Stimulated activated CD8-positive, alpha-beta memory T cell treated with anti-CD3 and anti-CD28 coated beads, Interleukin-7, amount 100 ng/mL, for 1 hour (primary cell): ENCODE data around the gene KCNAB1.
A peak's percentile ranks its signal among the peaks of the same experiment; 100 is the strongest.

Source experiments
- DNase-seq, 2 donors: peaks; one replicate each; pipeline ENCODE4 v3.0.0-alpha.2; 2020; ENCODE audit warnings: low read depth in 2 of 2

Gene KCNAB1

GRCh38 chr3:156449710-156450574, 329.6 kb downstream of the KCNAB1 start:
- DNase-seq = no peak

GRCh38 chr3:156455839-156456238, 335.5 kb downstream of the KCNAB1 start:
- DNase-seq = no peak

DNA sequence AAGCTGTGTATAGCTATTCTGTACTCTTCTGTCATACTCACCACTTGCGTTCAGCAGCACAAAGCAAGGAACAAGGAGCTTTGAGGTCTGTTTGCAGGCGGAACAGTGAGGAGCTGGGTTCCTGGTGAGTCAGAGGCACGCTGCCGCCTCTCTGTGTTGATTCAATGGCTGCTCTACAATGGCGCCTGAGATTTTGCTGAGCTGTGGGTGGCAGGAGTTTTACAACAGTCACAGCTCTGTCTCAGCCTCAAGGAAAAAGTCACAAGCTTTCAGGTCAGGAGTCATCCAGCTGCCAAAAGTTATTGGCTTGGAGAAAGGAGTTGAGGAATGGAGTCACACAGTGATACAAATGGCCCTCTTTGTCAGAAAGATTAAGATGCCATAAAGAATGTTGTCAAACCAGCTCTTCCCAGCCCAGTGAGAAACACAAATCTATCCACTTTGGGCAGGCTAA, 336.4 kb downstream of the KCNAB1 start:
- DNase-seq = no peak

DNA sequence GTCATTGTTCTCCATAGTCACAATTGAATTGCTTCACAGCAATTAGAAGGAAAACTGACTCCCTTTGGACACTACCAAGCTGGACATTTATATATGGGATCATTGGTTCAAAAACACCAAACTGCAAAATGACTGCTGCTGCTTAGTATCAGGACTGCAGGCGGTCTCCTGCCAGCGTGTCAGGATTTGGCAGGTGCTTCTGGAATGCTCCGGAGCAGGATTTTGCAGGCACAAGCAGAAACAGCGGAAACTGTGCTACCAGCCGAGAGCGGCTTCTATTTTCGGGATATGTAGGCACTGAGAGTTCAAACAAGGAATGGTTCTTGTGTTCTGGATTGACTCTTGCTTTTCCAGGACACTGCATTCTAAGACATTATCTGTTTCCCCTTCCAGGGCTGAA, 339.1 kb downstream of the KCNAB1 start:
- no peak for DNase-seq

- DNase-seq = no peak
Observed at GRCh38 chr3:156460206-156460611, 339.8 kb downstream of the KCNAB1 start.

DNA sequence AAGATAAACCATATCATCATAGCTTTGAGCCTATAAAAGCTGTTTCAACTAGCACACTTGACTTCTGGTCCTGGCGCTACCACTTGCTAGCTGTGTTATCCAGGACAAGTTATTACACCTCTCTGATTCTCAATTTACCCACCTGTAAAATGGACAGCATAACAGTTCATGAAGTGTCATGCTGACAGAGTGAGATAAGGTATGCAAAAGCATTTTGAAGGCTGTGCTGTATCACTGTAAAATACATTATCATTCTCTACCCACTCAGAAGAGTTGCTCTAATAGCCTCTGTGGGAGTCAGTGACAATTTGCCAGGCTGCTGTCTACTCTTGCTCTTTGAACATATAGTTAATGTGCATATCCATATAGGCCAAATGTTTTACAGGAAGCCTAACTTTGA, 341.5 kb downstream of the KCNAB1 start:
- DNase-seq = no peak

GRCh38 chr3:156463123-156463522, 342.7 kb downstream of the KCNAB1 start:
- DNase-seq = no peak

GRCh38 chr3:156465194-156465593, 344.8 kb downstream of the KCNAB1 start:
- no peak for DNase-seq

- no peak for DNase-seq
Observed at GRCh38 chr3:156469456-156469855, 349.1 kb downstream of the KCNAB1 start.

DNA sequence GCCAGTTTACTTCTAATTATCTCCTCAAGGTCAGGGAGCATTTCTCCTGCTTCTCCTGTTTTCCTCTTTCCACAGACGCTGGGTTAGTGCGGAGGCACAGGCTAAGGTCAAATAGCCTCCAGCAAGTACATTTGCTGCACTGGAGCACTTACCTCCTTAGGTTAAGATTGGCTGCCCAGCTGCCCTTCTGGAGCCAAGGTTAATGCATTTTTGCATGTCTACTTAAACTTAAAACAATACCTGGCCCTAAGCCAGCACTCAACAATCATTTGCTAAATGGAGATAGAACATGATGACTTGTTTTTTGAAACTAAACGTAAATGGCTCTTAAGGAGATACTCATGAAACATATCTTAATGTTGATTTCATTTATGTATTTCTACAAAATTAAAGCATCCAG, 351.1 kb downstream of the KCNAB1 start:
- no peak for DNase-seq

DNA sequence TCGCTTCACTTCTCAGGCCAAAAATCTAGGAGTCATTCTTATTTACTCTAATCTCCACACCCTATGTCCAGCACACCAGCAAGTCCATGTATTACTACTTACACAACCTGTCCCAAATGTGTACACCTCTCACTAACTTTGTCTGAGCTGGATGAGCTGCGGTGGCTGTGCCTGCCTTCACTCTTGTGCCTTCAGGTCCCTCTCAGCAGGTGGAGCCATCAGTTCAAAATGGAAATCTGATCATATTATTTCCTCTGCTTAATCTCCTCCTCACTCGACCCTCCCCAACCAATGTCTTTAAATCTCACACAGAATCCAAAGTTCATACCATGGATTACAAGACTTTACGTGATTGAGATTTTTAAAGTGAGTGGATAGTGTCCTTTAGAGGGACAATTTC, 351.8 kb downstream of the KCNAB1 start:
- DNase-seq = no peak

- DNase-seq = no peak
Observed at GRCh38 chr3:156472684-156473083, 352.3 kb downstream of the KCNAB1 start.

DNA sequence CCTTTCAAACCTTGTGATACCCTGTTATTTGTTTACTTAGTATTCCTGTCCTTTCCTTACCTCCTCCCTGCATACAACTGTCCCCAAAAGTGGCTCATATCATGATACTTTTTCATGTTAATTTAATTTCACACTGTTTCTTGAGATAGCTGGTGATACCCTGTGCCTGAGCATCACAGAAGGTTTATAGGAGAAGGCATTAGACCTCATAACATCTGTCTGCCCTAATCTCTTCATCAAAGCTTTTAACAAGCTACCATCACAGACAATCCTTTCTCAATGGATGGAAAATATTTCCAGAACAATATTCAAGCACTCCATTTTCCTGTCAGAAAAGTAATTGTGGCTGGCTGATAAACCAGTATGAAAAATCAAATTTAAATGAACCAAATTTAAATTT, 353.0 kb downstream of the KCNAB1 start:
- no peak for DNase-seq

GRCh38 chr3:156474560-156475389, 354.4 kb downstream of the KCNAB1 start:
- DNase-seq = no peak

DNA sequence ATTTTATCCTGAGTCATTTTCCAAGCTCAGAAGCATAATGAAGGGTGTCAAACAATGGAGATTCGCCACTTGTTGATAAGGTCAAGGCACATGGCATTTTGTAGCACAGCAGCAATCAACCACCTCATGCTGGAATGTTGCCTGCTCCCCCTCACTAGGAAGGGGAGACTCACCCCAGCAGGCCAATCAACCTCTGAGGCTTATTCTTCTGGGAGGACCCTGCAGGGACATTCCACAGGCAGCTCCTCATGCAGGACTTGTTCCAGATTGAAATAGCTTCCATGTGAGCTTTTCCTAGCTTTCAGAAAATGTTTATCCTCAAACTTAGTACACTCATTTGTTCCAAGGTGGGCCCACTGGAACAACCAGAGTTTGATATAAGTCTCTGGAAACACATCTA, 356.9 kb downstream of the KCNAB1 start:
- no peak for DNase-seq

GRCh38 chr3:156478891-156479290, 358.5 kb downstream of the KCNAB1 start:
- no peak for DNase-seq

GRCh38 chr3:156479604-156480003, 359.2 kb downstream of the KCNAB1 start:
- no peak for DNase-seq

DNA sequence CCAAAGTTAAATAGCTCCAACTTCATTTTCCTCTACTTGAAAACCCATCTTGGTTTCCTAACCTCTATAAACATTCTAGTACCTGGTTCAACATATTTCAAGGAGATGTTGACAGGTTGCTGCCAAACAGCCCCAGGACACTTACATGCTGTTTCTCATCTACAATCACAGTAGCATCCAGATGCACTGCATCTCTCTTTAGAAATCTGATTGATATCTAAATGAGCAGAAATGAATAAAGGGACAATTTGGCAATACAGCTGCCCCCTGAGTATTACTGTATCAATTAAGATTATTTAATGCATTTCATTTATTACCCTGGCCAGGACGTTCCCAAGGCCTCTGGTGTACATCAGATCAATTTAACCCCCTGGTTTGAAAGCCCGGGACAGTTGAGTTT, 360.6 kb downstream of the KCNAB1 start:
- no peak for DNase-seq

- DNase-seq = no peak
Observed at GRCh38 chr3:156483002-156483401, 362.6 kb downstream of the KCNAB1 start.

DNA sequence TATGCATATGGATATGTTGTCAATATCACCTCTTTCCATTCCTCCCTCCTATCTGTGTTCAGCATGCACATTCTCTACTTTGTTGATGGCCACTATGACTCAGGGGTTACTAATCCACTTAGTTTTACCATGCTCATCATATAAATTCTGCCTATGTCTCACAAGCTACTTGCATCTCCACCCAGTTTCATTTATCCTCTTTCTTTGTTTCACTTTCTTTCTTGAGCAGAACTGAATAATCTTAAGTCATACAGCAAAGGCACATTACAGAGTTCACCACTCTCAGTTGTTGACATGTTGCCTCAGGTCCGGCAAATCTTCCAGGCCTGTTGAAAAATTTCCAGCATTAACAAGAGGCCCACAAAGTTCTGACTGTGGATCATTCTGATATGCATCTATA, 363.0 kb downstream of the KCNAB1 start:
- no peak for DNase-seq

- DNase-seq = peak in 1 of 2 donors; percentile 8
Observed at GRCh38 chr3:156483961-156484787, 363.8 kb downstream of the KCNAB1 start.

DNA sequence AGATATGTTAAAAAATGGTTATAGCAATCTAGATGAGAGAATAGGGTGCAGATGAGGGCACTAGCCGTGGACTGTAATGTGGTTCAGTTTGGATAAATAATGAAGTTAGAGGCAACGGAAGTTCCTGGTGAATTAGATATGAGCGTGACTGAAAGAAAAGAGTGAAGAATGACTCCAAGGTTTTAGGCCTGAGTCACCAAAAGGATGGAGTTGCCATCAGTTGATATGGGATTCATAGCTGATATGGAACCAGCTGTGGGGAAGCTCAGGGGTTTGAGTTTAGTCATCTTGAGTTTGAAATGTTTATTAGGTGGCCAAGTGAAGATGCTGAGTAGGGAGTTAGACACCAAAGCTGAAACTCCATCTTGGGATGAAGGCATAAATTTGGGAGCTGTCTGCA, 368.4 kb downstream of the KCNAB1 start:
- DNase-seq = no peak
